Fibroblast of lung (primary cell): Measurements from ENCODE around the gene LYPD6B. TPM values are rescaled to one million over a fixed set of nuclear protein-coding genes. Genes with fewer than 3 reads are reported as not detected.

Experiments
- DNase-seq, 2 donors: peaks; one replicate each; pipeline versions ENCODE4 v3.0.0 to v3.0.0-alpha.2; 2010; ENCODE audit warnings: low read depth in 2 of 2
- H2AFZ ChIP-seq: 2 replicates; pipeline ENCODE4 v1.5.1; 2012; ENCODE audit warnings: low read length, control low read depth, inconsistent platforms
- H3K27ac ChIP-seq: 2 replicates; pipeline ENCODE4 v1.5.1; 2011; ENCODE audit warnings: low read length, control low read depth; ENCODE audit not compliant: insufficient read depth
- H3K27me3 ChIP-seq: 2 replicates; pipeline ENCODE4 v1.5.1; 2011; ENCODE audit warnings: mild to moderate bottlenecking, low read length; ENCODE audit not compliant: control insufficient read depth, insufficient read depth
- H3K36me3 ChIP-seq: 2 replicates; pipeline ENCODE4 v1.5.1; 2011; ENCODE audit warnings: low read length; ENCODE audit not compliant: control insufficient read depth, insufficient read depth
- H3K4me1 ChIP-seq: 2 replicates; pipeline ENCODE4 v1.5.1; 2011; ENCODE audit warnings: low read length; ENCODE audit not compliant: control insufficient read depth, insufficient read depth; ENCODE audit errors: extremely low read depth
- H3K4me2 ChIP-seq: 2 replicates; pipeline ENCODE4 v1.5.1; 2011; ENCODE audit warnings: low read length, control low read depth; ENCODE audit not compliant: insufficient read depth; ENCODE audit errors: extremely low read depth
- H3K4me3 ChIP-seq, 4 experiments: fragments of 200-600 bp in 1 of 4; sonication (generic) in 1 of 4; replicated peaks in 1 of 4; 2 replicates each; pipeline ENCODE4 v1.5.1; 2011 to 2016; ENCODE audit warnings: low read length in 4 of 4, low read depth in 3 of 4, mild to moderate bottlenecking in 3 of 4, control low read depth in 2 of 4, inconsistent platforms in 1 of 4, mixed read lengths in 1 of 4; ENCODE audit not compliant: insufficient read depth in 1 of 4; ENCODE audit errors: control extremely low read depth in 1 of 4
- H3K79me2 ChIP-seq: 2 replicates; pipeline ENCODE4 v1.5.1; 2012; ENCODE audit warnings: mild to moderate bottlenecking, low read length, inconsistent platforms; ENCODE audit not compliant: control insufficient read depth, insufficient read depth
- H3K9ac ChIP-seq: 2 replicates; pipeline ENCODE4 v1.5.1; 2011; ENCODE audit warnings: mild to moderate bottlenecking, low read length, control low read depth; ENCODE audit not compliant: insufficient read depth
- H3K9me3 ChIP-seq: 2 replicates; pipeline ENCODE4 v1.5.1; 2012; ENCODE audit warnings: low read depth, low read length; ENCODE audit not compliant: control insufficient read depth, insufficient read depth
- H4K20me1 ChIP-seq: 2 replicates; pipeline ENCODE4 v1.5.1; 2011; ENCODE audit warnings: low read length; ENCODE audit not compliant: control insufficient read depth, insufficient read depth; ENCODE audit errors: extremely low read depth
- CTCF ChIP-seq, 2 donors: IDR thresholded peaks in 1 of 2; conservative IDR thresholded peaks in 1 of 2; 1 replicate in 1 of 2; 2 replicates in 1 of 2; pipeline ENCODE4 v1.5.1; 2011 to 2012; ENCODE audit warnings: low read length in 2 of 2, control low read depth in 1 of 2, inconsistent platforms in 1 of 2, low read depth in 1 of 2, mild to moderate bottlenecking in 1 of 2
- EZH2 ChIP-seq: IDR thresholded peaks from 2 replicates; pipeline ENCODE4 v1.5.1; 2012; ENCODE audit warnings: low read length, control low read depth, mild to moderate bottlenecking; ENCODE audit errors: missing control alignments
- polyA plus RNA-seq, 2 donors: library from polyadenylated mRNA; depleted of rRNA in 1 of 2; stranded (reverse) in 1 of 2; unstranded in 1 of 2; fragments of >200 nt; gene quantifications; 2 replicates each; pipeline ENCODE4 v1.2.1, GENCODE V29; 2011 to 2012; ENCODE audit warnings: missing spikeins in 1 of 2
- total RNA-seq: library from RNA; depleted of rRNA; stranded (reverse); fragments of >200 nt; gene quantifications from 2 replicates; pipeline ENCODE4 v1.2.1, GENCODE V29; 2014

LYPD6B gene
- total and polyA plus RNA-seq, 2 donors (not counting 1 experiment from before 2014, with no cell fraction given) = 0.11 TPM; not detected in 1

GRCh38 chr2:149075105-149075504 is 36.6 kb downstream of the LYPD6B start:
- H3K27ac ChIP-seq = no peak overlapping the region
- no peak overlapping the region for H3K9ac ChIP-seq
- H3K9me3 ChIP-seq = no peaks in the 10 kb centered on the region
- H4K20me1 ChIP-seq = no peaks in the 10 kb centered on the region
- no peak overlapping the region for H3K4me2 ChIP-seq
- TF ChIP-seq CTCF (conservative IDR thresholded peaks at IDR 0.05 in 1 of 2, IDR thresholded peaks at IDR 0.05 in 1 of 2; ENCODE audit: low read depth in 1 of 2, low read length in 2 of 2) (no peak), EZH2 (no peak)
- H3K27me3 ChIP-seq = no peaks in the 10 kb centered on the region
- H3K4me1 ChIP-seq = no peaks in the 10 kb centered on the region
- no peaks in the 10 kb centered on the region for H3K36me3 ChIP-seq
- H2AFZ ChIP-seq = no peak overlapping the region
- no peaks in the 10 kb centered on the region for H3K79me2 ChIP-seq
- no peak overlapping the region for H3K4me3 ChIP-seq
- DNase-seq = no peak

GRCh38 chr2:149075853-149076252 is 37.4 kb downstream of the LYPD6B start:
- Histone ChIP-seq H3K4me2 (peak overlapping the region; percentile 70), H3K27me3 (no peaks in the 10 kb centered on the region), H3K4me1 (no peaks in the 10 kb centered on the region), H4K20me1 (no peaks in the 10 kb centered on the region), H3K4me3 (peak overlapping the region in 2 of 4 experiments; percentile 21 to 50), H2AFZ (peak overlapping the region; percentile 56), H3K9ac (no peak overlapping the region), H3K79me2 (no peaks in the 10 kb centered on the region), H3K36me3 (no peaks in the 10 kb centered on the region), H3K27ac (no peak overlapping the region), H3K9me3 (no peaks in the 10 kb centered on the region)
- peak; percentile 14 to 28 for DNase-seq
- no peak for TF ChIP-seq CTCF (conservative IDR thresholded peaks at IDR 0.05 in 1 of 2, IDR thresholded peaks at IDR 0.05 in 1 of 2; ENCODE audit: low read depth in 1 of 2, low read length in 2 of 2)
- TF ChIP-seq EZH2 = no peak

- DNase-seq = peak in 1 of 2 donors; percentile 34
- H3K9ac ChIP-seq = no peak overlapping the region
- no peaks in the 10 kb centered on the region for H3K27me3 ChIP-seq
- no peaks in the 10 kb centered on the region for H3K9me3 ChIP-seq
- H3K27ac ChIP-seq = no peak overlapping the region
- H3K79me2 ChIP-seq = no peaks in the 10 kb centered on the region
- H3K4me3 ChIP-seq = no peak overlapping the region
- no peak overlapping the region for H2AFZ ChIP-seq
- no peaks in the 10 kb centered on the region for H3K36me3 ChIP-seq
- no peak overlapping the region for H3K4me2 ChIP-seq
- H3K4me1 ChIP-seq = no peaks in the 10 kb centered on the region
- TF ChIP-seq EZH2 = no peak
- H4K20me1 ChIP-seq = no peaks in the 10 kb centered on the region
These were observed 38.4 kb downstream of the LYPD6B start for GRCh38 chr2:149076863-149077412.
